HL-60 (cell line): ENCODE measurements around the gene COPS8.

Source experiments
- GABPA ChIP-seq: IDR thresholded peaks from 2 replicates; pipeline ENCODE4 v1.6.1; 2012; ENCODE audit warnings: low read depth
- POLR2AphosphoS5 ChIP-seq: IDR thresholded peaks from 2 replicates; pipeline ENCODE4 v1.6.1; 2012; ENCODE audit warnings: low read depth
- REST ChIP-seq: IDR thresholded peaks from 2 replicates; pipeline ENCODE4 v1.6.1; 2012; ENCODE audit warnings: low read depth; ENCODE audit not compliant: insufficient replicate concordance
- SPI1 ChIP-seq: IDR thresholded peaks from 2 replicates; pipeline ENCODE4 v1.6.1; 2012; ENCODE audit warnings: low read depth, mild to moderate bottlenecking, borderline replicate concordance
- TF ChIP-seq, protein P1 (sequence below): IDR thresholded peaks from one replicate; pipeline ENCODE4 v1.5.1; 2011; ENCODE audit warnings: low read length, control low read depth, inconsistent platforms; ENCODE audit not compliant: insufficient read depth

- TF ChIP-seq, protein P1, sequence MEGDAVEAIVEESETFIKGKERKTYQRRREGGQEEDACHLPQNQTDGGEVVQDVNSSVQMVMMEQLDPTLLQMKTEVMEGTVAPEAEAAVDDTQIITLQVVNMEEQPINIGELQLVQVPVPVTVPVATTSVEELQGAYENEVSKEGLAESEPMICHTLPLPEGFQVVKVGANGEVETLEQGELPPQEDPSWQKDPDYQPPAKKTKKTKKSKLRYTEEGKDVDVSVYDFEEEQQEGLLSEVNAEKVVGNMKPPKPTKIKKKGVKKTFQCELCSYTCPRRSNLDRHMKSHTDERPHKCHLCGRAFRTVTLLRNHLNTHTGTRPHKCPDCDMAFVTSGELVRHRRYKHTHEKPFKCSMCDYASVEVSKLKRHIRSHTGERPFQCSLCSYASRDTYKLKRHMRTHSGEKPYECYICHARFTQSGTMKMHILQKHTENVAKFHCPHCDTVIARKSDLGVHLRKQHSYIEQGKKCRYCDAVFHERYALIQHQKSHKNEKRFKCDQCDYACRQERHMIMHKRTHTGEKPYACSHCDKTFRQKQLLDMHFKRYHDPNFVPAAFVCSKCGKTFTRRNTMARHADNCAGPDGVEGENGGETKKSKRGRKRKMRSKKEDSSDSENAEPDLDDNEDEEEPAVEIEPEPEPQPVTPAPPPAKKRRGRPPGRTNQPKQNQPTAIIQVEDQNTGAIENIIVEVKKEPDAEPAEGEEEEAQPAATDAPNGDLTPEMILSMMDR: no peak
- TF ChIP-seq SPI1: no peak
- no peak for TF ChIP-seq POLR2AphosphoS5
- TF ChIP-seq REST: no peak
- no peak for TF ChIP-seq GABPA
These were observed 14.1 kb downstream of the COPS8 start for GRCh38 chr2:237099804-237100203.
